ENCODE measurements around the gene RPL13A.

GRCh38 chr19:49539192-49539952, 52.0 kb downstream of the RPL13A start:
- TF ChIP-seq CTCF (conservative IDR thresholded peaks at IDR 0.05; ENCODE audit: low read length) (no peak), EZH2phosphoT487 (IDR thresholded peaks at IDR 0.05; ENCODE audit: borderline replicate concordance, low read depth, low read length) (no peak)
